HG03139 (cell line): Measurements from ENCODE around the gene COG1.
A peak's percentile ranks its signal among the peaks of the same experiment; 100 is the strongest.

Source experiments
- ATAC-seq: cut with Tn5 transposase; IDR thresholded peaks from one replicate; pipeline ENCODE4 v1.9.1; 2021; ENCODE audit not compliant: unreplicated experiment

Gene COG1

GRCh38 chr17:73170324-73170723 lies 22.5 kb upstream of the COG1 start:
- ATAC-seq: no peak

- ATAC-seq: no peak
Observed at GRCh38 chr17:73172252-73172651, 20.6 kb upstream of the COG1 start.

- no peak for ATAC-seq
Observed at GRCh38 chr17:73174126-73174525, 18.7 kb upstream of the COG1 start.

- ATAC-seq: no peak
Observed at GRCh38 chr17:73175962-73176565, 16.8 kb upstream of the COG1 start.

GRCh38 chr17:73179387-73179786 lies 13.5 kb upstream of the COG1 start:
- ATAC-seq: no peak

- no peak for ATAC-seq
Observed at GRCh38 chr17:73179878-73180277, 13.0 kb upstream of the COG1 start.

- no peak for ATAC-seq
Observed at GRCh38 chr17:73182616-73183310, 10.1 kb upstream of the COG1 start.

GRCh38 chr17:73184136-73184993 lies 8.5 kb upstream of the COG1 start:
- ATAC-seq: no peak

- ATAC-seq: no peak
Observed at GRCh38 chr17:73186283-73187050, 6.4 kb upstream of the COG1 start.

GRCh38 chr17:73187203-73187769 lies 5.6 kb upstream of the COG1 start:
- ATAC-seq: no peak

- no peak for ATAC-seq
Observed at GRCh38 chr17:73188011-73188410, 4.8 kb upstream of the COG1 start.

GRCh38 chr17:73189417-73190099 lies 3.3 kb upstream of the COG1 start:
- ATAC-seq: no peak

- ATAC-seq: no peak
Observed at GRCh38 chr17:73191443-73192205, 1.2 kb upstream of the COG1 start.

GRCh38 chr17:73192206-73192893 lies 505 bp upstream of the COG1 start:
- ATAC-seq: peak; percentile 48

- ATAC-seq: no peak
Observed at GRCh38 chr17:73194514-73195222, 1.8 kb downstream of the COG1 start.

- no peak for ATAC-seq
Observed at GRCh38 chr17:73196500-73196899, 3.6 kb downstream of the COG1 start.

- ATAC-seq: no peak
Observed at GRCh38 chr17:73197161-73197560, 4.3 kb downstream of the COG1 start.

- no peak for ATAC-seq
Observed at GRCh38 chr17:73198201-73198929, 5.5 kb downstream of the COG1 start.
